ENCODE measurements around the gene MED13L. TPM values are rescaled to one million over a fixed set of nuclear protein-coding genes. Genes with fewer than 3 reads are reported as not detected.

The MED13L gene
- total and polyA plus RNA-seq, 2 donors (not counting 3 experiments of a cell fraction or from before 2014, with no cell fraction given): 27.4 to 93.6 TPM

DNA sequence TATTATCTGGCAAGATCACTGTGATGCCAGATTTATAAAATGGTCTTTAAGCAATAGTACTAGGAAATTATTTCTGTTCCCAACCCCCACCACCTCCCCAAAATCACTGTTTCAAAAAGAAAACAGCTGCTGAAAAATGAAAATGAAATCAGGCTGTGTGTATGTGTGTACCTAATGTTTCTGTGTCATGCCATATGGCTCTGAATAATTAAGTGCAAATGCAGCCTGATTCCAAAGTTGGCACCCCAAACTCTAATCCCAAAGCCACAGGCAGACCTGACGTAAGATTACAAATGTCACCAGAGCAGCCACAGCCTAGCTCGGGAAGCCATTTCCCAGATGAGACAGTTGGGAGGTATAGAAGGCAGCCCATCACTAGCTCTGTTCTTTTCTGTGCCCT, 175.5 kb downstream of the MED13L start:
- intact Hi-C loops (cut with micrococcal nuclease) (no loop called here), dilution Hi-C loops (cut with MboI; ENCODE audit: extremely low pct_ligation_motif_present, low sequenced_read_pairs) (no loop called here)
- Histone ChIP-seq H2AFZ (ENCODE audit: low read depth, low read length) (no peak overlapping the region), H3K27me3 (ENCODE audit: control insufficient read depth in 2 of 2, insufficient read depth in 2 of 2, low read length in 2 of 2) (no peaks in the 10 kb centered on the region), H3K79me2 (ENCODE audit: control insufficient read depth, insufficient read depth, low read length) (peaks cover 21% of the 10 kb centered on the region), H3K9me3 (replicated peaks; ENCODE audit: control insufficient read depth, insufficient read depth, low read length) (no peaks in the 10 kb centered on the region), H3K27ac (ENCODE audit: insufficient read depth, low read depth, low read length) (no peak overlapping the region), H3K4me3 (replicated peaks in 1 of 3; ENCODE audit: insufficient read depth in 1 of 3, low read depth in 1 of 3, low read length in 3 of 3) (no peak overlapping the region), H3K9me1 (replicated peaks; ENCODE audit: control insufficient read depth, extremely low read depth, insufficient read depth, low read length) (no peaks in the 10 kb centered on the region), H3K36me3 (ENCODE audit: control insufficient read depth in 2 of 2, extremely low read depth in 1 of 2, insufficient read depth in 2 of 2, low read length in 2 of 2) (no peaks in the 10 kb centered on the region), H3K4me1 (ENCODE audit: control insufficient read depth, extremely low read depth, insufficient read depth, low read length) (peaks cover 3% of the 10 kb centered on the region), H4K20me1 (replicated peaks; ENCODE audit: control insufficient read depth, extremely low read depth, insufficient read depth, low read length) (peaks cover 2% of the 10 kb centered on the region), H3K9ac (replicated peaks; ENCODE audit: extremely low read depth, insufficient read depth, low read length) (no peak overlapping the region), H3K4me2 (ENCODE audit: insufficient read depth, low read length) (no peak overlapping the region)
- TF ChIP-seq, protein P1, sequence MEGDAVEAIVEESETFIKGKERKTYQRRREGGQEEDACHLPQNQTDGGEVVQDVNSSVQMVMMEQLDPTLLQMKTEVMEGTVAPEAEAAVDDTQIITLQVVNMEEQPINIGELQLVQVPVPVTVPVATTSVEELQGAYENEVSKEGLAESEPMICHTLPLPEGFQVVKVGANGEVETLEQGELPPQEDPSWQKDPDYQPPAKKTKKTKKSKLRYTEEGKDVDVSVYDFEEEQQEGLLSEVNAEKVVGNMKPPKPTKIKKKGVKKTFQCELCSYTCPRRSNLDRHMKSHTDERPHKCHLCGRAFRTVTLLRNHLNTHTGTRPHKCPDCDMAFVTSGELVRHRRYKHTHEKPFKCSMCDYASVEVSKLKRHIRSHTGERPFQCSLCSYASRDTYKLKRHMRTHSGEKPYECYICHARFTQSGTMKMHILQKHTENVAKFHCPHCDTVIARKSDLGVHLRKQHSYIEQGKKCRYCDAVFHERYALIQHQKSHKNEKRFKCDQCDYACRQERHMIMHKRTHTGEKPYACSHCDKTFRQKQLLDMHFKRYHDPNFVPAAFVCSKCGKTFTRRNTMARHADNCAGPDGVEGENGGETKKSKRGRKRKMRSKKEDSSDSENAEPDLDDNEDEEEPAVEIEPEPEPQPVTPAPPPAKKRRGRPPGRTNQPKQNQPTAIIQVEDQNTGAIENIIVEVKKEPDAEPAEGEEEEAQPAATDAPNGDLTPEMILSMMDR (IDR thresholded peaks at IDR 0.05; ENCODE audit: extremely low read depth in 1 of 2, insufficient read depth in 1 of 2, low read depth in 1 of 2, low read length in 2 of 2): no peak
- TF ChIP-seq POLR2A (IDR thresholded peaks at IDR 0.05; ENCODE audit: low read depth, low read length) (no peak), GATA2 (IDR thresholded peaks at IDR 0.05; ENCODE audit: insufficient read depth, insufficient read length, low read depth, low read length) (no peak), EZH2 (IDR thresholded peaks at IDR 0.05; ENCODE audit: borderline replicate concordance, low read depth, low read length, severe bottlenecking) (no peak), FOS (IDR thresholded peaks at IDR 0.05; ENCODE audit: borderline replicate concordance, insufficient read depth, low read length) (no peak), MYC (IDR thresholded peaks at IDR 0.05; ENCODE audit: low read depth, low read length) (no peak), JUN (IDR thresholded peaks at IDR 0.05; ENCODE audit: borderline replicate concordance, insufficient read depth, insufficient read length, low read depth) (no peak), MAX (IDR thresholded peaks at IDR 0.05; ENCODE audit: insufficient read depth, insufficient read length) (no peak)
- FAIRE-seq (no peak), DNase-seq (ENCODE audit: low read depth, low spot score) (no peak)
- ChIA-PET POLR2A (no interaction called here), CTCF (no interaction called here)
- no TSS peak for BruUV-seq (replicated peaks)
